ENCODE data around the gene SIGLEC1.

The SIGLEC1 gene

DNA sequence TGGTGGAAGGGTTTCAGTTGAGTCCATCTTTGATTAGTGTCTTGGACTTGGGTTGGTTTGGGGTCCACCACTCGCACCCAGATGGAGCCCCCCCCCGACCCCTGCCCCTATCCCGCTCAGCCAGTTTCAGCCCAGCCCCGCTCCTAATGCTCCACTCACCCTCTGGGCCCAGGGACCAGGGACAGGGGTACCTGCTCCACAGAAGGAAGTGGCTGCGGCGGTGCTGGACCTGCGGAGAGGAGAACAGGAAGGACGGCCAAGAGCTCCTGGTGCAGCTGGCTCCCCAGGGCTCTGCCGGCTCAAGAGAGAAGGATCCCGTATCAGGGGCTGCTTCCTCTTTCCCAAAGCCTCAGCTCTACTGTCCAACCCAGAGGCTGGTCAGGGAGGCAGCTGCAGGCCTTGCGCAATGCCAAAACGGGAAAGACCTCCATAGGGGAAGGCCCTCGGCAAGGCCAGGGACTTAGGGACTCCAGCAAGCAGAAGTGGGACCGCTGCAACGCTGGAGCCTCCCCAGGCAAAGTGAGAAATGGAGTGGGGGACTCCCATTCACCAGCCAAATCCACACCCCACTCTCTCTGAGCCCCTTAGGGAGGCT is at the start of gene SIGLEC1:
TSS of gene SIGLEC1 (minus strand) at position 322 of the 595 bp plus-strand sequence. CDS start 5,472 bp downstream, outside the sequence.
- no peak for DNase-seq (ENCODE audit: low read depth in 2 of 2)

DNA sequence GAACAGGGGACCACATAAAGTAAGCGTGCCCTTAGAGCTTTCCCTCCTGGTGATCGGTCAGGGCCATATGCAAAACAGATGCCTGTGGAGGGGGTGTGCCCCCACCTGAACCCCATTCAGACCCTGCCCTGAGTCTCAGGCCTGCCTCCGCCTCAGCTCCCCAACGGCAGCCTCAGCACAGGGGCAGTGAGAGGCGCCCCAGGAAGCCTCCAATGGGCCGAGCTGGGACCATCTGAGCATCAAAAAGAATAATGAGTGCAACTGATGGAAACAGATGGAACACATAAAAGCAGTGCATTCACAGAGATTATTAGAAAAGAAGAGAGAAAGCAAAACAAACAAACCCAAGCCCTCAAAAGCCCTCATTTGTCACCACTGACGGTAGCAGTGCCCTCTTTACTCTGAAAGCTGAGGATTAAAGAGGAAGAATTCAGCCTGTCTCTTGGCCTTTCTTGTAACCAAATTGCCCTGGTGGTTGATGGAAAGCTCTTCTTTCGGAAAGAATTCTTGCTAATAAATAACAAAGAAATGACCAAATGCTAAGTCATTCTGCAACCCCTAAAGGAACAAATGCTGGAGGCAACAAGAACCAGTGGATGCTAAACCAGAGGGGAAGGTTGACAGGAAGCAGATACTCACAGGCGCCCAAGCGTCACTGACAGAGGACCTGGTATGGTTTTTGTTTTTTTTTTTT is 48.4 kb upstream of the SIGLEC1 start:
- no peak for DNase-seq (ENCODE audit: low read depth in 2 of 2)

DNA sequence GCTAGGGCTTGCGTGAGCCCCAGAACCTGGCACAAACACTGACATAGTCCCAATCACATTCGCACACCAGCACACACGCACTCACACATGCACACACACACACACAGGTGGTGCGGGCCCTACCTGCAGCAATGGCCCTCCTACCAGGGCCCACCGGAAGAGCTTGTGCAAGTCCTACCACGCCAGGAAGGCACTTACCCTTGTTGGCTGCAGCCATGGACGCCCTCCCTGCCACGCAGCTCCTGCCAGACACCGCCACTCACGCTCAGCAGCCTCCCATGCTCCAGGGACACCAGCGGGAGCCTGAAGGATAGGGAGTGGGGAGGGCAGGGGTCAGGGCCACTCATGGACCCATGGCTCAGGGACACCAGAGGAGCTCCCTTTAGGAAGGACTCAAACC is 47.5 kb upstream of the SIGLEC1 start:
- no peak for DNase-seq (ENCODE audit: low read depth in 2 of 2)

DNA sequence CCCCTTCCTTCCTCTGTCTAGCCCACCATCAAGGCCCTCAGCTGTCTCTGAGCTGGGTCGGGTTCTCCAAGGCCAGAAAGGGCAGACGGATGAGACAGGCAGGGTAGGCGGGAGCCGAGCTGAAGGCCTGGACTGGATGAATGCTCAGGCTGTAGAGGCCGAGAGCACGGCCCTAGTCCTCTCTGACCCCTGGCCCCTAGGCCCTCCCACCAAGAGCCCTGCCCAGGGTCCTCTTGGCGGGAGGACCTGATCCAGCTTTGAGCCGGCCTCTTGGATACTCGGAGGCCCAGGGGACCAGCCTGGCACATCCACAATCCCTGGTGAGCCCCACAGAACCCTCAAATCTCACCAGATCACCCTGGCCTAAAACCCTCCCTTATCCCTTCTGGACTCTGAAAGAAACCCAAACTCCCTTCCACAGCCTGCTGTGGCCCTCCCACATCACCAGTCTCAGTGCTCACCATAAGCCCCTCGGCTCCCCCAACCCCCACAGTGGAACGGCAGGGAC is 47.0 kb upstream of the SIGLEC1 start:
- DNase-seq (ENCODE audit: low read depth in 2 of 2): no peak

DNA sequence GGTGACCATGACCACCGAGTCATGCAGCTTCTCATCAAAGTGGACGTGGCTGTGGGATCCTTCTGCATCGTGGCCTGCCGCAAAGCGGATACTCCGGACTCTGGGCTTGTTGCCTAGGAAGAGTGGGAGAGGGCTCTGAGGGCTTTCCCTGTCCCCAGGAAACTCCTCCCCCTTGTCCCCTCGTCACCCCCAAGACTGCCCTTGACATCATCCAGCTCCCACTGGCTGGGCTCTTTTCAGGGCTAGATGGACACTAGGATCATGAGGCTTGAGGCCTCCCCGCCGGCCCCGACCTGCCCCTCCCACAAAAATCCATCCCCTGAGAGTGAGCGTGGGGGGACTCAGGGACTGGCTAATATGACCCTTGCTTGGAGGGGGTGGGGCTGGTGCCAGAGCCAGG is 46.2 kb upstream of the SIGLEC1 start:
- DNase-seq (ENCODE audit: low read depth in 2 of 2): no peak

DNA sequence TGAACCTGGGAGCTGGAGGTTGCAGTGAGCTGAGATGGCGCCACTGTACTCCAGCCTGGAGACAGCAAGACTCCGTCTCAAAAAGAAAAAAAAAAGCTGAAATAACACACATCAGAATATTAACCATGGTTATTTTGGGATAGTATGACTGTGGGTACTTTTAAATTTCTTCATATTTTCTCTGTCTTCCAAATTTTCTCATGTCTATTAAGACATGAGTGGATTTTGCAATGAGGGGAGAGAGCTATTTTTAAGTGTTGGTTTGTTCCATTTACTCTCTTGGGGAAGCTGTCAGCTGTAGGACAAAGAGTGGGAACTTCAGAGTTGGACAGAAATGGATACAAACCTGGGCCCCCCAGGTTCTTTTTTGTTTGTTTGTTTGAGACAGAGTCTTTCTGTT is 44.9 kb upstream of the SIGLEC1 start:
- DNase-seq (ENCODE audit: low read depth in 2 of 2): no peak

DNA sequence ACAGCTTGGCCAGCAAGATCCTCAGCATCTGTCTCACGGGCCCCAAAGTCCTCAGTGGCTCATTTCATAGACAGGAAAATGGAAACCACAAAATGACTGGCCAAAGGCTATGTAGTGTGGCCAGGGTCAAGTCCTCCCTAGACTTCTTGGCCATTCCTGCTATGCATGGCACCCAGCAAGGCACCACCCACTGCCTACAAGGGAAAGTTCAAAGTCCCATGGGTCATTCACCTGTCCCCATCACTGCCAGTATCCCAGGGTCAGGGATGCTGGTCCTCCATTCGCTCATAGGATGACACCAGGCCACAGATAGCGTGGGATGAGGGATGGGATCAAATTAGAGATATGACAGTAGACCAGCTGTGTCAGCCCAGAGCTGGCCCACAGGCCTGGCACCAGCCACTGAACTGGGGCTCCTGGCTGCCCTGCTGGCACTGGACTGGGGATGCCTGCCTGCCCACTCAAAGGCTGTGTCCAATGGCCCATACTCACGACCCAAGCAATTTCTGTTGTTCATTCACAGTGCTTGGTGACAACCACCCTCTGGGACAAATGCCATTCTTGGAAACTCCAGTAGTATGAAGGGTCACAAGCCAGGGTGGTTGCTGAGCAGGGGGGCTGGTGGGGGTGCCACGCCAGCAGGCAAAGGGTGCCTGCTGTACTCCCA is 43.5 kb upstream of the SIGLEC1 start:
- no peak for DNase-seq (ENCODE audit: low read depth in 2 of 2)

DNA sequence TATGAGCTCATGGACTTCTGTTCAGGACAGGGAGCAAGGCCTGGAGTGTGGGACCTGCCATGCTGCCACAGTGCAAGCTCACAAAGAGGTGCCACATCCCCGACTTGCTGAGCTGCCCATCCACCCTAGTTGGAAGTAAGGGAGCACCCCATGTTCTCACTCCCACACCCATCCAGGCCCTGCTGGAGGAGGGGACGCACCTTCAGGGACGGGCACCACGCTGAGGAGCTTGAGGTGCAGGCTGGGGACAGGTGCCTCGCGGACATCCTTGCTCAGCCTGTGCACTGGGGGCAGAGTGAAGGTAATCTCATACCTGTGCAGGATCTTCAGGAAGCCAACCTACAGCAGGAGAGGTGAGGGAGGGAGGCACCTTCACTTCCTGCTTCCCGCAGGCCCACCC is 42.9 kb upstream of the SIGLEC1 start:
- DNase-seq (ENCODE audit: low read depth in 2 of 2): no peak

DNA sequence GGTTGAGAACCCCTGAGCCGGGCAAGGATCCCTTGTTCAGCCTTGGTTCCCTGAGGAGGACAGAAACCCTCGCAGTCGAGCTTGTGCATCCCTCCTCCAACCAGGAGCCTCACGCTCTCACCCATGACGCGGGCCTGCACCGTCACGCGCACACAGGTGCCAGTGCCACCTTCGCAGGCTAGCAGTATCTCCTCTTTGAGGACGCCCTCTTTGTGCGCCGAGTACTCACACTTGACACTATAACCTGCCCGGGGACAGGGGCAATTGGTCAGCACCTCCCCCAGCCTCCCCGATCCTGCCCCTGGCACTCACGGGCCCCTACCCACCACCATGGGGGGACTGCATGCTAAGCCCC is 41.9 kb upstream of the SIGLEC1 start:
- DNase-seq (ENCODE audit: low read depth in 2 of 2): no peak

DNA sequence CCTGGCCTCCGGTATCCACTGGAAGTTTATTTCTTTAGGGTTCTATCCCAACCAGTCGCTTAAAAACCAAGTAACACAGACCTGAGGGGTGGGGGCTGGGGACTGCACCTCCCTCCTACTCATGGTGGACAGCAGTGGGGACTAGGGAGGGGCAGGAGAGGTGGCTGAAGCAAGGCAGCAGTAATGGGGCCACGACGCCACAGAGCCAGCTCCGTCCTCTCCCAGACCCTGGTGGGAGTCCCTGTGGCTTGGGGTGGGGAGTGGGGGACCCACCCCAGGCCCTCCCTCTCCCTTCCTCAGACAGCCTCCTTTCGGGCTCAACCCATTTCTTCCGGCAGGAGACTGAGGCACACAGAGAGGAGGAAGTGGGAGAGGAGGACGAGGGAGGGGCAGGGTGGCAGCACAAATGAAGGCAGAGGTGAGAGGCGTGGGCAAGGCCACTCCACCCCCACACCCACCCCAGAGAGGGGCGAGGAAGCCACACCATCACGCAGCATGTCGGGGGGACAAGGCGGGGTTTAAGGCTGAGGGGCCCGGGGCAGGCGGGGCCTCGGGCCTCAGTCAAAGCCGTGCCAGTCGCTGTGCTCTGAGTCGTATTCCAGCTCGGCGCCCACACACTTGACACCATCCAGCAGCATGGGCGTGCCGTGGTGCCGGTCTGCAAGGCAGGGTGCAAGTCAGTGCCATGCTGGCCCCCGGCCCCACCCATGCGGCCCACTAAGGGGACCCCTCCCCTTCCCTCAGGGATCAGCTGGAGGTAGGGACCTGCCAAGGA is 41.3 kb upstream of the SIGLEC1 start:
- no peak for DNase-seq (ENCODE audit: low read depth in 2 of 2)

DNA sequence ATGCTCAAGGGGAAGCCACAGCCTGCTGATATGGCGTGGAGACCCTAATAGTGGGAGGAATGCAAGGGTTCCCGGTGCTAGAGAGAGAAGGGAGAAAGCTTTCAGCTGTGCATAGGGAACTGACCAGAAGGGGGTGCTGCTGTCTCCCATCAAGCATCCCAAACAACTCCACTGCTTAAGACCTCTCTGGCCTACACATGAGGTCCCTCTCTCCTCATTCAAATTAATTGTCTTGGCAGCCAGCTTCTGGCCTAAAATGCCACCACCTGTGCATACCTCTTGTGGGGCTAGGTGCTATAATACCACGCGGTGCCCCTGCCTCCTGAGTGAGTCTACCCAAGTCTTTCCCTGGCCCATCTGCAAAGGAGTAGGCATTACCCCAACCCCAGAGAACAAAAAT is 40.7 kb upstream of the SIGLEC1 start:
- DNase-seq (ENCODE audit: low read depth in 2 of 2): peak; percentile 27 to 33

DNA sequence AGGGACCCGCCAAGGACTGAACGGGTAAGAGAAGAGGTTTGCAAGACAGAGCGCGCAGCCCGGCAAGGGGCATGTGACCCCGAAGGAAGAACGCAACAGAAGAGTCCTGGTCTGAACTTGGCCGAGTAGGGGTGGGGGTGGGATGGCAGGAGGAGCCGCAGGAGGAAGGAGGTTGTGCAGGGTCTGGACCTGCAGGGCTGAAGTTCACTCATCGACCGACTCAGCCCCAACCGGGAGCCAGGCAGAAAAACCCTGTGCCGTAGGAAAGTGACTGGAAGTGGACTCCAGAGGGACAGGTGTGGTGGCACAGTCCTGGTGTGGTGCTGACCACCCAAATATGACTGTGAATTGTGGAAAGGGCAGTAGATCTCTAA is 40.0 kb upstream of the SIGLEC1 start:
- no peak for DNase-seq (ENCODE audit: low read depth in 2 of 2)

DNA sequence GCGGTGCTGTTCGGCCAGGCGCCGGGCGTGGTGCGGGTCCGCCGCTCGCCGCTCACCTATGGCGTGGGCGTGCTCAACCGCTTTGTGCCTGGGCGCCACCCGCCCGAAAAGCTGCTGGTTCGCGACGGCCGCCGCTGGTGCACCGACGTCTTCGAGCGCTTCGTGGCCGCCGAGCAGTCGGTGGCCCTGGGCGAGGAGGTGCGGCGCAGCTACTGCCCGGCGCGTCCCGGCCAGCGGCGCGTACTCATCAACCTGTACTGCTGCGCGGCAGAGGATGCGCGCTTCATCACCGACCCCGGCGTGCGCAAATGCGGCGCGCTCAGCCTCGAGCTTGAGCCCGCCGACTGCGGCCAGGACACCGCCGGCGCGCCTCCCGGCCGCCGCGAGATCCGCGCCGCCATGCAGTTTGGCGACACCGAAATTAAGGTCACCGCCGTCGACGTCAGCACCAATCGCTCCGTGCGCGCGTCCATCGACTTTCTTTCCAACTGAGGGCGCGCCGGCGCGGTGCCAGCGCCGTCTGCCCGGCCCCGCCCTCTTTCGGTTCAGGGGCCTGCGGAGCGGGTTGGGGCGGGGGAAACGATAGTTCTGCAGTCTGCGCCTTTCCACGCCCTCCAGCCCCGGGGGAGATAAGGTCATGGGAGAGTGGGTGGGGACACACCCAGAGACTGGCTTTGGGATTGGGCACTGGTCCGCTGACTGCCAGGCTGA is 39.4 kb upstream of the SIGLEC1 start:
- peak in 1 of 2 donors; percentile 18 for DNase-seq (ENCODE audit: low read depth in 2 of 2)

DNA sequence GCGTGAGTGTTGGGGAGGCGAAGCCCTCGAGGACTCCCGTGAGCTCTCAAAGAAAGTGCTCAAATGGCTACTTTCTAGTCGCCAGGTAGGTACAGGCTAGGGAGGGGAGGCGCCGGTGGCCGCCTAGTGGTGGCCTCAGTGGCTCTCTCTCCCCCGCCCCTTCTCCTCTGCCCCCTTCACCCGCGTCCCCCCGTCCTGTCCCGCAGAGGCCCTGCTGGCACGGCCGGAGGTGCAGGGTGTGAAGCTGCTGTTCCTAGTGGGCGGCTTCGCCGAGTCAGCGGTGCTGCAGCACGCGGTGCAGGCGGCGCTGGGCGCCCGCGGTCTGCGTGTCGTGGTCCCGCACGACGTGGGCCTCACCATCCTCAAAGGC is 38.9 kb upstream of the SIGLEC1 start:
- no peak for DNase-seq (ENCODE audit: low read depth in 2 of 2)

DNA sequence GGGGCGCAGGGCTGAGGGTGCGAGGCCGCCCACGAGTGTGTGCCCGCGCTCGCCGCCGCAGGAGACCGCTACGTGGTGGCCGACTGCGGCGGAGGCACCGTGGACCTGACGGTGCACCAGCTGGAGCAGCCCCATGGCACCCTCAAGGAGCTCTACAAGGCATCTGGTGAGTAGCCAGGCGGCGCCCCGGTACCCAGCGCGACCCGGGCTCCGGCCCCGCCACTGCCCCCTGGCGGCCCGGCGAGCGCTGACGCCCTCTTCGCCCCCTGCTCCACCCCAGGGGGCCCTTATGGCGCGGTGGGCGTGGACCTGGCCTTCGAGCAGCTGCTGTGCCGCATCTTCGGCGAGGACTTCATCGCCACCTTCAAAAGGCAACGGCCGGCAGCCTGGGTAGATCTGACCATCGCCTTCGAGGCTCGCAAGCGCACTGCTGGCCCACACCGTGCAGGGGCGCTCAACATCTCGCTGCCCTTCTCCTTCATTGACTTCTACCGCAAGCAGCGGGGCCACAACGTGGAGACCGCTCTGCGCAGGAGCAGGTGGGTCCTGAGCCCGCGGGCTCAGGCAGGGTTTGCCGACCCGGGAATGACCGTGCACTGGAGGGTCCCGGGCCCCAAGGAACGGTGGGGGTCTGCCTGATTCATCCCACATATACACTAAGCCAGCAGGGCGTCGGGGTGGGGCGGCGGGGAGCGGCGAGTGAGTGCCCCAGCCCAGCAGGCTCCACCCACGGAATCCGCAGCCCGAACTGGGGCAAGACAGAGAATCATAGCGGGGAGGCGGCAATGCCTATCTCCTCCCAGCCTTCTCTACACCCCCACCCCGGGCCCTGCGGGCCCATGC is 37.5 kb upstream of the SIGLEC1 start:
- DNase-seq (ENCODE audit: low read depth in 2 of 2): no peak

DNA sequence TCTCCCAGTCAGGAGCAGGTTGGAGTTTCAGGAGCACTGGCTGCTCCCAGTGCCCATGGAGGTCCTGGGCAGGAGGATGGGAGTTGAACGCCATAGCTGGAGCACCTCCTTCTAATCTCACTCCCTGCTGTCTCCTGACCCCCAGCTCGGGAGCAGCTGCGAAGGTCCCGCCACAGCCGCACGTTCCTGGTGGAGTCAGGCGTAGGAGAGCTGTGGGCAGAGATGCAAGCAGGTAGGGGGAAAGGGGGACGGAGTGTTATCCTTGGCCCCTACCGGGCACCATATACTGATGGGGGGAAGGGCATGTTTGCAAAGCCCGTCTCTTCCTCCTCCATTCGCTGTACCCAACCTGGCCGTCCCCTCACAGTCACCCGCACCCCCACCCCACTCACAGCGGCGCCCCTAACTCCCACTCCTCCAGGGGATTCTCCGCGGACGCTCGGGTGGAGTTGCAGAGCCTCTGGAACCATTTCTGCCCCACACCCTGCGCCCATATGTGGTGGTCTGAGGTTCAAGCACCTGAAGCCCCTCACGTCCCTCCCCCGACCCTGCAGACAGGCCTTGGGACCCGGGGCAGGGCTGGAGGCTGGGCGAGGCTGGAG is 36.8 kb upstream of the SIGLEC1 start:
- DNase-seq (ENCODE audit: low read depth in 2 of 2): no peak

DNA sequence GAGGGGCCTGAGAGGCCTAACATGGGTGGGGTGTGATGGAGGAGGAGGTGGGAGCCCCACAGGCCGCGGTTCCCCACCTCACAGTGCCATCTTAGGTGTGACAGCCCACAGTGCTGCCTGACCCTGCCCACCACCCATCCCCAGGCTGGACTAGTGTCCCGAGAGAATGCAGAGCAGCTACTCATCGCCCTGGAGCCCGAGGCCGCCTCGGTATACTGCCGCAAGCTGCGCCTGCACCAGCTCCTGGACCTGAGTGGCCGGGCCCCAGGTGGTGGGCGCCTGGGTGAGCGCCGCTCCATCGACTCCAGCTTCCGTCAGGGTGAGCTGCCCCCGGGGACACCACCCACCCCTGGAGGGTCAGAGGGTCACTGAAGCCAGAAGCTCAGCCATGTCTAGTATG is 35.7 kb upstream of the SIGLEC1 start:
- DNase-seq (ENCODE audit: low read depth in 2 of 2): no peak

DNA sequence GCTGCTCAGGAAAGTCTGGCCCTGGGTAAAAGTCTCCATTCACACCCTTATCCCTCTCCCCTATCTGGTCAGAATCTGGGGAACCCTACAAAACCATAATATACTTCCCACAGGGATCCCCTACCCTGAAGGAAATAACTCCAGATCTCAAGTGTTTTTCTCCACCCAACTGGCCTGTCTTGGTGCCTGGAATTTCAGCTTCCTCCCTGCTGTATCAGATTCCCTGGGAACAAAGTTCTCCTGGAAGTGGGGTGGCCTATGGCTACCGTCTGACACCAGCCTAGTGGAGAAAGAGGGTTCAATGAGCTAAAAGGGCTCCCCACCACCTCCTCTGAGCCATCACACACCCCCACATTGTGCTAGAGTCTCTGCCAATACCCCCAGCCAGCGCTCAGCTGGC is 35.1 kb upstream of the SIGLEC1 start:
- DNase-seq (ENCODE audit: low read depth in 2 of 2): no peak

DNA sequence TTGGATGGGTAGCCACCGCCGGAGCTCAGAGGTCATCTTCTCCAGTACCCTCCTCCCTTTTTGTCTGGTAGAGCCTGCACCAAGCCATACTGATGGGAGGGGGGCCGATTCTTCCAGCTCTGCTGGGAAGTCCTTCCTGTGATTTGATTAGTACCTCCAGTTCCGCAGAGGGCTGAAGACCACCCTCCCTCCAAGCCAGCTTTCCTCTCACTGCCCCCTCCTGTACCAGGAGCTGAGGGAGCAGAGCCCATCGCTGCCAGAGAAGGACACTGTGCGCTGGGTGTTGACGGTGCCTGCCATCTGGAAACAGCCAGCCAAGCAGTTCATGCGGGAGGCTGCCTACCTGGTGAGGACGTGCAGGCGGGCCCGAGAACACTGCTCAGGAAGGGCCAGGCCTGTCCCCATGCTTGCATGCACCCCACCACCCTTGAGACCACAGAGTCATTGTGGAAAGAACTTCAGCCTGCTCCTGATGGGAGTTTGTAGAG is 33.3 kb upstream of the SIGLEC1 start:
- DNase-seq (ENCODE audit: low read depth in 2 of 2): no peak

Measured in stimulated activated CD8-positive, alpha-beta memory T cell treated with anti-CD3 and anti-CD28 coated beads, Interleukin-2, amount 100 ng/mL, for 1 hour (primary cell).